ENCODE data around the gene UBA1.
"Not testable (repeated sequence)": the region's sequence is repeated elsewhere in the genome, so short reads cannot be mapped to it uniquely, and the experiment has no call there.

Gene UBA1

GRCh38 chrX:47232197-47232802 lies 38.7 kb downstream of the UBA1 start:
- no peak for DNase-seq

- peak; percentile 9 for DNase-seq
These were observed 39.2 kb downstream of the UBA1 start, which contains the start of gene USP11 for GRCh38 chrX:47232803-47233332. TSS of gene USP11 (plus strand) at chrX:47233009. CDS start at chrX:47233044, 35 bp downstream.

GRCh38 chrX:47233333-47234113 lies 39.9 kb downstream of the UBA1 start:
- DNase-seq = peak; percentile 92

GRCh38 chrX:47234583-47234982 lies 41.0 kb downstream of the UBA1 start:
- no peak for DNase-seq

- DNase-seq = no peak
These were observed 42.1 kb downstream of the UBA1 start for GRCh38 chrX:47235691-47236103.

GRCh38 chrX:47239199-47239598 lies 45.6 kb downstream of the UBA1 start:
- DNase-seq = no peak

- no peak for DNase-seq
These were observed 46.4 kb downstream of the UBA1 start for GRCh38 chrX:47239898-47240545.

GRCh38 chrX:47240619-47241018 lies 47.0 kb downstream of the UBA1 start:
- no peak for DNase-seq

GRCh38 chrX:47241201-47242011 lies 47.8 kb downstream of the UBA1 start:
- DNase-seq = no peak

- no peak for DNase-seq
These were observed 48.7 kb downstream of the UBA1 start for GRCh38 chrX:47242321-47242720.

GRCh38 chrX:47243351-47243750 lies 49.7 kb downstream of the UBA1 start:
- no peak for DNase-seq

GRCh38 chrX:47244676-47245075 lies 51.0 kb downstream of the UBA1 start:
- DNase-seq = no peak

GRCh38 chrX:47245156-47245555 lies 51.5 kb downstream of the UBA1 start:
- no peak for DNase-seq

- DNase-seq = no peak
These were observed 53.8 kb downstream of the UBA1 start for GRCh38 chrX:47247206-47247998.

- DNase-seq = no peak
These were observed 54.3 kb downstream of the UBA1 start for GRCh38 chrX:47247999-47248320.

GRCh38 chrX:47248576-47248975 lies 54.9 kb downstream of the UBA1 start:
- no peak for DNase-seq

- no peak for DNase-seq
These were observed 56.4 kb downstream of the UBA1 start for GRCh38 chrX:47250017-47250347.

- not testable (repeated sequence) for DNase-seq
These were observed 64.0 kb downstream of the UBA1 start for GRCh38 chrX:47257620-47258019.
